Upper lobe of right lung (tissue), 1 donor: ENCODE data around the gene RPS23. TPM values are rescaled to one million over a fixed set of nuclear protein-coding genes. Genes with fewer than 3 reads are reported as not detected.

Experiments used
- ATAC-seq: fragments of 200-7000 bp; cut with Tn5 transposase; one replicate; pipeline ENCODE4 v1.9.1; 2020; ENCODE audit warnings: mild to moderate bottlenecking, moderate library complexity
- DNase-seq: peaks from one replicate; pipeline ENCODE4 v3.0.0-alpha.2; 2020
- H3K27ac ChIP-seq: fragments of 200-600 bp; one replicate; pipeline ENCODE4 v1.8.0; 2022
- H3K27me3 ChIP-seq: fragments of 200-600 bp; one replicate; pipeline ENCODE4 v1.8.0; 2022; ENCODE audit warnings: mild to moderate bottlenecking
- H3K36me3 ChIP-seq: fragments of 200-600 bp; one replicate; pipeline ENCODE4 v1.8.0; 2022
- H3K4me1 ChIP-seq: fragments of 200-600 bp; one replicate; pipeline ENCODE4 v1.8.0; 2022
- H3K4me3 ChIP-seq: fragments of 200-600 bp; one replicate; pipeline ENCODE4 v1.8.0; 2022; ENCODE audit warnings: mild to moderate bottlenecking
- H3K9me3 ChIP-seq: fragments of 200-600 bp; one replicate; pipeline ENCODE4 v1.8.0; 2022
- intact Hi-C: fragments of 100-400 bp; cut with DNase I; formaldehyde crosslinking; loops from one replicate; pipeline ENCODE4 v1.11.0; 2022
- total RNA-seq: library from RNA; stranded (reverse); fragmentation: NEBNext Ultra II Directional; extraction: Animal tissue kit (Norgen Biotek cat#: 25700); gene quantifications from one replicate; pipeline ENCODE4 v1.2.1, GENCODE V29; 2021
- TF ChIP-seq, protein P1 (sequence below): fragments of 200-600 bp; IDR thresholded peaks from one replicate; pipeline ENCODE4 v1.8.0; 2022; ENCODE audit warnings: antibody characterized with exemption
- donor health status: DM: no; HTN: yes; CAD: no; lungs with severe emphysema.

RPS23 gene
- total RNA-seq, 1 donor from 2014 or later: 1,379 TPM

DNA sequence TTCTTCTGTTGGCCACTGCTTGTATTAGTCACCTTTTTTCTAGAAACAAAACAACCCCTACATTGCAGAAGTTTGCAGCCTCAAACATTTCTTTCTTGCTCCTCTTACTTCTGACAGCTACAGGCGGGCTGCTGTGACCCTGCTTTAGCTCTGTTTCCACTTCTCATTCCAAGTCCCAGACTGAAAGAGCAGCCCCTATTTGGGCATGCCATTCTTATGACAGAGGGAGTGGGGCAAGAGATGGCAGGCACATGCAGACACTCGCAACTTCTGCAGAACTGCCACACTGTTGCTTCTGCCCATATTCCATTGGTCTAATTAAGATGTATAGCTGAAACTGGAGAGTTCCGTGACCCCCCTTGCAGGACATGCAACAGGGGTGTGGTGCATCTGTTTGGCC is 19.6 kb upstream of the RPS23 start:
- no peaks in the 10 kb centered on the region for H3K4me1 ChIP-seq
- H3K4me3 ChIP-seq: no peak overlapping the region
- no peaks in the 10 kb centered on the region for H3K9me3 ChIP-seq
- H3K36me3 ChIP-seq: no peaks in the 10 kb centered on the region
- no peaks in the 10 kb centered on the region for H3K27me3 ChIP-seq
- DNase-seq: no peak
- no peak overlapping the region for H3K27ac ChIP-seq
- ATAC-seq: no peak
- intact Hi-C loops: no loop called here
- TF ChIP-seq, protein P1, sequence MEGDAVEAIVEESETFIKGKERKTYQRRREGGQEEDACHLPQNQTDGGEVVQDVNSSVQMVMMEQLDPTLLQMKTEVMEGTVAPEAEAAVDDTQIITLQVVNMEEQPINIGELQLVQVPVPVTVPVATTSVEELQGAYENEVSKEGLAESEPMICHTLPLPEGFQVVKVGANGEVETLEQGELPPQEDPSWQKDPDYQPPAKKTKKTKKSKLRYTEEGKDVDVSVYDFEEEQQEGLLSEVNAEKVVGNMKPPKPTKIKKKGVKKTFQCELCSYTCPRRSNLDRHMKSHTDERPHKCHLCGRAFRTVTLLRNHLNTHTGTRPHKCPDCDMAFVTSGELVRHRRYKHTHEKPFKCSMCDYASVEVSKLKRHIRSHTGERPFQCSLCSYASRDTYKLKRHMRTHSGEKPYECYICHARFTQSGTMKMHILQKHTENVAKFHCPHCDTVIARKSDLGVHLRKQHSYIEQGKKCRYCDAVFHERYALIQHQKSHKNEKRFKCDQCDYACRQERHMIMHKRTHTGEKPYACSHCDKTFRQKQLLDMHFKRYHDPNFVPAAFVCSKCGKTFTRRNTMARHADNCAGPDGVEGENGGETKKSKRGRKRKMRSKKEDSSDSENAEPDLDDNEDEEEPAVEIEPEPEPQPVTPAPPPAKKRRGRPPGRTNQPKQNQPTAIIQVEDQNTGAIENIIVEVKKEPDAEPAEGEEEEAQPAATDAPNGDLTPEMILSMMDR: no peak

DNA sequence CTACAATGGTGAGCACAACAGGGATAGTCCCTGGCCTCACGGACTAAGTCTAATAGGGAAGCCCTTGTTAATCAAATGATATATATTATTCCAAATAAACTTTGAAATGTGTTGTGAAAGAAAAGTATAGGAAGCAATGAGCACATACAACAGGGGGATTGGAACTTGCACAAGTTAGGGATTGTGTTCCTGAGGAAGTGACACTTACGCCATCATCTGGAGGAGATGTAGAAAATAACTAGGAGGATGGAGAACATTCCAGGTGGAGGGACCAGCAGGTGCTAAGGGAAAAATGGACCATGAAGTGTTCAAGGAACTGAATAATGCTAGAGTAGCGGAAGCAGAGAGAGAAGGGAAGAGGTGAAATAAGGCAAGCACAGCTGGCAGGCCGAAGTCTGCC is 18.8 kb upstream of the RPS23 start:
- ATAC-seq: no peak
- TF ChIP-seq, protein P1: no peak
- intact Hi-C loops: no loop called here
- no peaks in the 10 kb centered on the region for H3K36me3 ChIP-seq
- H3K27ac ChIP-seq: no peak overlapping the region
- DNase-seq: no peak
- H3K9me3 ChIP-seq: no peaks in the 10 kb centered on the region
- no peaks in the 10 kb centered on the region for H3K27me3 ChIP-seq
- no peak overlapping the region for H3K4me3 ChIP-seq
- H3K4me1 ChIP-seq: no peaks in the 10 kb centered on the region

DNA sequence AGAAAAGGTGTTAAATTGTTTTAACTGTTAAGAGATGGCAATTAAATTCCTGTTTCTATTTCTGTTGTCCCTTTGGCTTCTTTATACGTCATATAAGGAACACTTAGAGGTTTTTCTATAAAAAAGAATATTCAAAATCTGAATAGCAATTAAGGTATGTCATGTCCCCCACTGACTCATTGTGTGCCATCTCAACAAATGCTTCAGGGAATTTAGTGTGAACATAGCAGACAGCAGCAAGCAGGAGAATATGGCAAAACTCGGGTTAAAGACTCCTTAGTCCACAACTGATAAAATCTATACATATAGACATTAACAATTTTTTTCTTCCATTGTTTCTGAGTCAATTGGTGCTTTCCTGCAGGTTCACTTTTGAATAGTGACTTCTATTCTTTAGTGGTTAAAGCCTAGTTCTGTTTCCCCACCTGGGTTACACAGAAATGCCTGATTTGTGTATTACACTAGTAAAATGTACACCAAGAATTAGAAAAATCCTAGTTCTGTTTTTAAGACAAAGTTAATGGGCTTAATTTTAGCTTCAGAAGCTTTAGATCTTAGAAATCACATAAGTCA is 17.9 kb upstream of the RPS23 start:
- H3K4me1 ChIP-seq: no peaks in the 10 kb centered on the region

DNA sequence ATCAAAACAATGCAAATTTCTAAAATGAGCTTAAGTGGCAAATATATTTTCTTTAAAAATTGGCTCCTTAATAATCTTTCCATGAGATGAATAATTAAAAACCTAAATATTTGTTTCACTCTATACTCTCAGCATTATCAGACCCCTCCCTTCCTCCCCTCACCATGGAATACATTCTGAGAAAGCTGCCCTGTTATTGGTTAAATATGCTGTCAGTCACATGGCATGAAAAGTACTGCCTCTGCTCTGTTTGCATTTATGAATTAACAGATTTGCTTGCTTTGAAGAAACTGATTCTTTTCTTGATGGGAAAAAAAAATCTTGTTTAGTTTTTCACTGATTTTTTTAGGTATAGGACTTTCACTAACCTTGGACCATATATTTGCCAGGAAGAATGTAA is 17.0 kb upstream of the RPS23 start:
- Histone ChIP-seq H3K9me3 (no peaks in the 10 kb centered on the region), H3K4me1 (no peaks in the 10 kb centered on the region), H3K36me3 (no peaks in the 10 kb centered on the region), H3K27me3 (no peaks in the 10 kb centered on the region), H3K4me3 (no peak overlapping the region), H3K27ac (no peak overlapping the region)
- no peak for ATAC-seq
- no peak for DNase-seq
- intact Hi-C loops: no loop called here
- TF ChIP-seq, protein P1: no peak

More for the DNA sequence above, 17.9 kb upstream of the RPS23 start:
- ATAC-seq (no peak), DNase-seq (no peak)
- H3K9me3 ChIP-seq: no peaks in the 10 kb centered on the region
- no peaks in the 10 kb centered on the region for H3K36me3 ChIP-seq
- H3K4me3 ChIP-seq: no peak overlapping the region
- intact Hi-C loops: no loop called here
- TF ChIP-seq, protein P1: no peak
- H3K27me3 ChIP-seq: no peaks in the 10 kb centered on the region
- no peak overlapping the region for H3K27ac ChIP-seq

DNA sequence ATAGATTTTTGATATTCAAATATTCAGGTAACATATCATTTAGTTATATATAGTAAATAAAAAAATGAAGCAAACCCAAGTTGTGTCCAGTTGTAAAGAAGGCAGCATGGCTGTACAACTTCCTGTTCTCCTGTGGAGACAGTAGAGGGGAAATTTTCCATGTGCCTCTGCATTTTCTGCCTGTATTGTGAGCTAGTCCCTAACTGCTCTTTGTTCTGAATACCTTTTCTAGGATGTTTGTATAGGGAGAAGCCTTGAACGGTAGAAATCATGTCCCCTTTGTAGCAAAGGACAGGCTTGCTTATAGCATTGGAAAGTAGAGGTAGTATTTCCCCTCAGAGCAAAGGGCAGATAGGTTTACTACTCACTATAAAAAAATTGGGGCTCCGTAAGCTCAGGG is 13.3 kb upstream of the RPS23 start:
- Histone ChIP-seq H3K27ac (no peak overlapping the region), H3K4me1 (no peaks in the 10 kb centered on the region), H3K27me3 (no peaks in the 10 kb centered on the region), H3K4me3 (no peak overlapping the region), H3K9me3 (no peaks in the 10 kb centered on the region), H3K36me3 (no peaks in the 10 kb centered on the region)
- intact Hi-C loops: no loop called here
- DNase-seq: no peak
- no peak for ATAC-seq
- TF ChIP-seq, protein P1: no peak

DNA sequence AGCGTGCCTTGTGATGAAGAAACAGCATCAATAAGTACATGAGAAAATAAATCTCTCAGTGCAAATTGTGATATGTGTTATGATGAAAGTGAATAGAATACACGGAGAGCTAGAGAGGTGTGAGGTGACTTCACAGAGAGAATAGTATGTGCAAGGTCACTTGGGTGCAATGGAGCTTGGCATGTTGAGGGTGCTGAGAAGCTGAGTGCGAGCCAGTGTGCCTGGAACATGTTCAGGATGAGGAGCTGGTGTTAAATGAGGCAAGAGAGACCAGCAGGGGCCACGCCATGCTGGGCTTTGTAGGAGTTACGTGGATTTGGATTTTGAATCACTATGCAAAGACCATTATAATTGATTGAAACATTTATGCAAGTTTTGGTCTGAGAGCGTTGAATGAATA is 12.8 kb upstream of the RPS23 start:
- no peaks in the 10 kb centered on the region for H3K4me1 ChIP-seq
- H3K27ac ChIP-seq: no peak overlapping the region
- ATAC-seq: no peak
- H3K4me3 ChIP-seq: no peak overlapping the region
- H3K36me3 ChIP-seq: no peaks in the 10 kb centered on the region
- intact Hi-C loops: no loop called here
- no peak for DNase-seq
- no peaks in the 10 kb centered on the region for H3K9me3 ChIP-seq
- TF ChIP-seq, protein P1: no peak
- H3K27me3 ChIP-seq: no peaks in the 10 kb centered on the region
